ENCODE measurements around the gene IDH3G.

- no peak for TF ChIP-seq POLR2A (IDR thresholded peaks at IDR 0.05; ENCODE audit: low read depth, low read length)
- no peak for TF ChIP-seq MAX (IDR thresholded peaks at IDR 0.05; ENCODE audit: insufficient read depth, insufficient read length)
- no peak for TF ChIP-seq CTCF (IDR thresholded peaks at IDR 0.05; ENCODE audit: extremely low read depth in 1 of 2, insufficient read depth in 1 of 2, low read depth in 1 of 2, low read length in 2 of 2)
- no peak for TF ChIP-seq POLR2AphosphoS5 (IDR thresholded peaks at IDR 0.05; ENCODE audit: insufficient read depth, low read depth, low read length)
- TF ChIP-seq FOS (IDR thresholded peaks at IDR 0.05; ENCODE audit: borderline replicate concordance, insufficient read depth, low read length), result no peak
- no peak for TF ChIP-seq JUN (IDR thresholded peaks at IDR 0.05; ENCODE audit: borderline replicate concordance, insufficient read depth, insufficient read length, low read depth)
- TF ChIP-seq GATA2 (IDR thresholded peaks at IDR 0.05; ENCODE audit: insufficient read depth, insufficient read length, low read depth, low read length), result no peak
- TF ChIP-seq EZH2 (IDR thresholded peaks at IDR 0.05; ENCODE audit: borderline replicate concordance, low read depth, low read length, severe bottlenecking), result no peak
- no peak for TF ChIP-seq MYC (IDR thresholded peaks at IDR 0.05; ENCODE audit: low read depth, low read length)
Observed at GRCh38 chrX:153814591-153815315, 20.6 kb upstream of the IDH3G start.

All from endothelial cell of umbilical vein (primary cell).